A549 (cell line): Measurements from ENCODE around the gene ZNF800.

Source experiments
- CHD4 ChIP-seq: fragments of 200-600 bp; sonication (generic); IDR thresholded peaks from 2 replicates; pipeline ENCODE4 v1.6.1; 2016; ENCODE audit warnings: antibody characterized with exemption, mild to moderate bottlenecking, borderline replicate concordance
- CTCF ChIP-seq: fragments of >200 bp; sonication (Bioruptor Twin); formaldehyde crosslinking; IDR thresholded peaks from 3 replicates; pipeline ENCODE4 v1.5.1; 2016
- KDM1A ChIP-seq: fragments of 200-600 bp; sonication (generic); IDR thresholded peaks from 2 replicates; pipeline ENCODE4 v1.6.1; 2016; ENCODE audit warnings: low read depth, mild to moderate bottlenecking
- MAFK ChIP-seq: fragments of 450-650 bp; IDR thresholded peaks from 2 replicates; pipeline ENCODE4 v1.6.1; 2014; ENCODE audit not compliant: partially characterized antibody
- REST ChIP-seq: fragments of 200-600 bp; sonication (generic); IDR thresholded peaks from 2 replicates; pipeline ENCODE4 v1.6.1; 2016; ENCODE audit warnings: antibody characterized with exemption, mild to moderate bottlenecking, moderate library complexity
- TF ChIP-seq, protein P1 (sequence below): fragments of 250-450 bp; sonication (Bioruptor Pico); IDR thresholded peaks from 2 replicates; pipeline ENCODE4 v1.5.0; 2021; ENCODE audit warnings: mild to moderate bottlenecking, moderate library complexity, borderline replicate concordance

GRCh38 chr7:127365164-127365956 is 27.1 kb downstream of the ZNF800 start:
- TF ChIP-seq CTCF (no peak), MAFK (no peak), CHD4 (no peak), REST (no peak), KDM1A (no peak)
- TF ChIP-seq, protein P1, sequence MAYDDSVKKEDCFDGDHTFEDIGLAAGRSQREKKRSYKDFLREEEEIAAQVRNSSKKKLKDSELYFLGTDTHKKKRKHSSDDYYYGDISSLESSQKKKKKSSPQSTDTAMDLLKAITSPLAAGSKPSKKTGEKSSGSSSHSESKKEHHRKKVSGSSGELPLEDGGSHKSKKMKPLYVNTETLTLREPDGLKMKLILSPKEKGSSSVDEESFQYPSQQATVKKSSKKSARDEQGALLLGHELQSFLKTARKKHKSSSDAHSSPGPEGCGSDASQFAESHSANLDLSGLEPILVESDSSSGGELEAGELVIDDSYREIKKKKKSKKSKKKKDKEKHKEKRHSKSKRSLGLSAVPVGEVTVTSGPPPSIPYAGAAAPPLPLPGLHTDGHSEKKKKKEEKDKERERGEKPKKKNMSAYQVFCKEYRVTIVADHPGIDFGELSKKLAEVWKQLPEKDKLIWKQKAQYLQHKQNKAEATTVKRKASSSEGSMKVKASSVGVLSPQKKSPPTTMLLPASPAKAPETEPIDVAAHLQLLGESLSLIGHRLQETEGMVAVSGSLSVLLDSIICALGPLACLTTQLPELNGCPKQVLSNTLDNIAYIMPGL (CRISPR knock-in tag) = no peak
